Measurements from ENCODE around the gene CHST11.
"Not testable (repeated sequence)": the region's sequence is repeated elsewhere in the genome, so short reads cannot be mapped to it uniquely, and the experiment has no call there.

CHST11 gene

GRCh38 chr12:104737113-104737512 lies 280.4 kb downstream of the CHST11 start:
- DNase-seq (ENCODE audit: low spot score in 2 of 2): no peak
- Mint-ChIP-seq H3K4me1 (peaks cover 58% of the 10 kb centered on the region), H3K9me3 (no peaks in the 10 kb centered on the region), H3K4me3 (no peak overlapping the region), H3K27me3 (no peaks in the 10 kb centered on the region), H3K27ac (peak overlapping the region; percentile 85), H3K36me3 (no peaks in the 10 kb centered on the region)
- ATAC-seq (ENCODE audit: low read depth): no peak

- Mint-ChIP-seq H3K36me3 (no peaks in the 10 kb centered on the region), H3K9me3 (no peaks in the 10 kb centered on the region), H3K27ac (peak overlapping the region; percentile 85), H3K4me3 (no peak overlapping the region), H3K4me1 (peaks cover 60% of the 10 kb centered on the region), H3K27me3 (no peaks in the 10 kb centered on the region)
- no peak for DNase-seq (ENCODE audit: low spot score in 2 of 2)
- no peak for ATAC-seq (ENCODE audit: low read depth)
Observed at GRCh38 chr12:104737791-104738301, 281.1 kb downstream of the CHST11 start.

- Mint-ChIP-seq H3K27me3 (no peaks in the 10 kb centered on the region), H3K36me3 (no peaks in the 10 kb centered on the region), H3K4me3 (no peak overlapping the region), H3K4me1 (peaks cover 62% of the 10 kb centered on the region), H3K9me3 (no peaks in the 10 kb centered on the region), H3K27ac (peak overlapping the region; percentile 85)
- ATAC-seq (ENCODE audit: low read depth): no peak
- DNase-seq (ENCODE audit: low spot score in 2 of 2): no peak
Observed at GRCh38 chr12:104738331-104738730, 281.6 kb downstream of the CHST11 start.

- no peaks in the 10 kb centered on the region for H3K36me3 Mint-ChIP-seq
- H3K4me1 Mint-ChIP-seq: peaks cover 66% of the 10 kb centered on the region
- ATAC-seq (ENCODE audit: low read depth): no peak
- no peak for DNase-seq (ENCODE audit: low spot score in 2 of 2)
- H3K4me3 Mint-ChIP-seq: peak overlapping the region; percentile 65
- H3K27me3 Mint-ChIP-seq: no peaks in the 10 kb centered on the region
- peak overlapping the region; percentile 85 for H3K27ac Mint-ChIP-seq
- no peaks in the 10 kb centered on the region for H3K9me3 Mint-ChIP-seq
Observed at GRCh38 chr12:104738776-104739642, 282.3 kb downstream of the CHST11 start.

- no peaks in the 10 kb centered on the region for H3K9me3 Mint-ChIP-seq
- H3K4me3 Mint-ChIP-seq: peak overlapping the region; percentile 75
- DNase-seq (ENCODE audit: low spot score in 2 of 2) (peak; percentile 48 to 50), ATAC-seq (ENCODE audit: low read depth) (peak; percentile 93)
- no peaks in the 10 kb centered on the region for H3K27me3 Mint-ChIP-seq
- H3K36me3 Mint-ChIP-seq: peaks cover 2% of the 10 kb centered on the region
- H3K27ac Mint-ChIP-seq: peak overlapping the region; percentile 85
- H3K4me1 Mint-ChIP-seq: peaks cover 70% of the 10 kb centered on the region
Observed at GRCh38 chr12:104740668-104741067, 283.9 kb downstream of the CHST11 start.

GRCh38 chr12:104741077-104741476 lies 284.3 kb downstream of the CHST11 start:
- Mint-ChIP-seq H3K27me3 (no peaks in the 10 kb centered on the region), H3K27ac (peak overlapping the region; percentile 85), H3K36me3 (peaks cover 2% of the 10 kb centered on the region), H3K4me3 (peak overlapping the region; percentile 75), H3K4me1 (peaks cover 68% of the 10 kb centered on the region), H3K9me3 (no peaks in the 10 kb centered on the region)
- ATAC-seq (ENCODE audit: low read depth) (peak; percentile 11), DNase-seq (ENCODE audit: low spot score in 2 of 2) (no peak)

- peaks cover 2% of the 10 kb centered on the region for H3K36me3 Mint-ChIP-seq
- no peaks in the 10 kb centered on the region for H3K27me3 Mint-ChIP-seq
- no peak for ATAC-seq (ENCODE audit: low read depth)
- no peak overlapping the region for H3K4me3 Mint-ChIP-seq
- no peak for DNase-seq (ENCODE audit: low spot score in 2 of 2)
- H3K9me3 Mint-ChIP-seq: no peaks in the 10 kb centered on the region
- no peak overlapping the region for H3K27ac Mint-ChIP-seq
- H3K4me1 Mint-ChIP-seq: peaks cover 65% of the 10 kb centered on the region
Observed at GRCh38 chr12:104741497-104742367, 285.0 kb downstream of the CHST11 start.

GRCh38 chr12:104742551-104743201 lies 285.9 kb downstream of the CHST11 start:
- Mint-ChIP-seq H3K36me3 (peaks cover 2% of the 10 kb centered on the region), H3K27me3 (no peaks in the 10 kb centered on the region), H3K4me1 (peaks cover 55% of the 10 kb centered on the region), H3K4me3 (peak overlapping the region; percentile 21), H3K9me3 (no peaks in the 10 kb centered on the region), H3K27ac (no peak overlapping the region)
- no peak for DNase-seq (ENCODE audit: low spot score in 2 of 2)
- no peak for ATAC-seq (ENCODE audit: low read depth)

GRCh38 chr12:104743202-104743580 lies 286.4 kb downstream of the CHST11 start:
- Mint-ChIP-seq H3K36me3 (peaks cover 2% of the 10 kb centered on the region), H3K4me1 (peaks cover 53% of the 10 kb centered on the region), H3K27ac (no peak overlapping the region), H3K4me3 (no peak overlapping the region), H3K9me3 (no peaks in the 10 kb centered on the region), H3K27me3 (no peaks in the 10 kb centered on the region)
- no peak for ATAC-seq (ENCODE audit: low read depth)
- no peak for DNase-seq (ENCODE audit: low spot score in 2 of 2)

GRCh38 chr12:104743753-104744548 lies 287.2 kb downstream of the CHST11 start:
- not testable (repeated sequence) for H3K9me3 Mint-ChIP-seq, H3K27me3 Mint-ChIP-seq, H3K4me3 Mint-ChIP-seq, H3K27ac Mint-ChIP-seq, H3K36me3 Mint-ChIP-seq
- peak in 1 of 2 donors; percentile 16 for DNase-seq (ENCODE audit: low spot score in 2 of 2)
- peaks cover 48% of the 10 kb centered on the region for H3K4me1 Mint-ChIP-seq
- ATAC-seq (ENCODE audit: low read depth): peak; percentile 20

GRCh38 chr12:104746467-104747088 lies 289.8 kb downstream of the CHST11 start:
- Mint-ChIP-seq H3K4me3 (no peak overlapping the region), H3K4me1 (peaks cover 43% of the 10 kb centered on the region), H3K27ac (no peak overlapping the region), H3K27me3 (no peaks in the 10 kb centered on the region), H3K36me3 (peaks cover 2% of the 10 kb centered on the region), H3K9me3 (no peaks in the 10 kb centered on the region)
- DNase-seq (ENCODE audit: low spot score in 2 of 2) (no peak), ATAC-seq (ENCODE audit: low read depth) (no peak)

GRCh38 chr12:104747330-104747729 lies 290.6 kb downstream of the CHST11 start:
- Mint-ChIP-seq H3K4me1 (peaks cover 50% of the 10 kb centered on the region), H3K9me3 (no peaks in the 10 kb centered on the region), H3K4me3 (no peak overlapping the region), H3K27ac (no peak overlapping the region), H3K36me3 (peaks cover 2% of the 10 kb centered on the region), H3K27me3 (no peaks in the 10 kb centered on the region)
- no peak for ATAC-seq (ENCODE audit: low read depth)
- DNase-seq (ENCODE audit: low spot score in 2 of 2): no peak

GRCh38 chr12:104747955-104748354 lies 291.2 kb downstream of the CHST11 start:
- DNase-seq (ENCODE audit: low spot score in 2 of 2) (no peak), ATAC-seq (ENCODE audit: low read depth) (no peak)
- H3K27ac Mint-ChIP-seq: no peak overlapping the region
- peaks cover 2% of the 10 kb centered on the region for H3K36me3 Mint-ChIP-seq
- no peaks in the 10 kb centered on the region for H3K27me3 Mint-ChIP-seq
- peaks cover 46% of the 10 kb centered on the region for H3K4me1 Mint-ChIP-seq
- H3K9me3 Mint-ChIP-seq: no peaks in the 10 kb centered on the region
- H3K4me3 Mint-ChIP-seq: no peak overlapping the region

Data from memory B cell (primary cell).